Suprapubic skin (tissue), 4 donors: ENCODE data around the gene NPR1.

Source experiments
- CTCF ChIP-seq, 2 donors: fragments of 200-600 bp in 1 of 2; fragments of 450-650 bp in 1 of 2; sonication (generic) in 1 of 2; IDR thresholded peaks; one replicate each; pipeline ENCODE4 v1.5.1; 2016 to 2019; ENCODE audit warnings: antibody characterized with exemption in 2 of 2, mild to moderate bottlenecking in 1 of 2, moderate library complexity in 1 of 2
- EP300 ChIP-seq: sonication (generic); formaldehyde crosslinking; IDR thresholded peaks from one replicate; pipeline ENCODE4 v1.6.1; 2017; ENCODE audit warnings: antibody characterized with exemption
- POLR2A ChIP-seq, 2 donors: fragments of 450-650 bp; IDR thresholded peaks; one replicate each; pipeline ENCODE4 v1.6.1; 2017; ENCODE audit warnings: antibody characterized with exemption in 2 of 2, mild to moderate bottlenecking in 2 of 2, moderate library complexity in 2 of 2
- POLR2AphosphoS5 ChIP-seq, 3 donors: sonication (generic); formaldehyde crosslinking; IDR thresholded peaks; one replicate each; pipeline ENCODE4 v1.6.1; 2017; ENCODE audit warnings: antibody characterized with exemption in 3 of 3

- TF ChIP-seq POLR2A (IDR thresholded peaks at IDR 0.05) (no peak), CTCF (IDR thresholded peaks at IDR 0.05) (no peak), POLR2AphosphoS5 (IDR thresholded peaks at IDR 0.05) (no peak), EP300 (no peak)
Observed at GRCh38 chr1:153649137-153649862, 29.2 kb upstream of the NPR1 start.
